ENCODE data around the gene PROK1. TPM values are rescaled to one million over a fixed set of nuclear protein-coding genes. Genes with fewer than 3 reads are reported as not detected.

Gene PROK1
- total and polyA plus RNA-seq, 2 donors (not counting 1 experiment from before 2014, with no cell fraction given) = not detected

- Mint-ChIP-seq H3K4me1 (no peaks in the 10 kb centered on the region), H3K4me3 (no peak overlapping the region), H3K9me3 (ENCODE audit: insufficient read depth) (no peaks in the 10 kb centered on the region), H3K27me3 (peaks cover 38% of the 10 kb centered on the region), H3K27ac (no peak overlapping the region)
- ATAC-seq (ENCODE audit: low read depth) = no peak
- Histone ChIP-seq H4K20me1 (ENCODE audit: control insufficient read depth, insufficient read depth, low read length, poor library complexity, severe bottlenecking) (no peaks in the 10 kb centered on the region), H3K4me3 (ENCODE audit: control extremely low read depth in 1 of 5, extremely low read depth in 1 of 5, insufficient read depth in 1 of 5, low read depth in 2 of 5, low read length in 4 of 5) (no peak overlapping the region), H2AFZ (ENCODE audit: insufficient read depth, low read depth, low read length, poor library complexity, severe bottlenecking) (no peak overlapping the region), H3K36me3 (replicated peaks in 1 of 2; ENCODE audit: control extremely low read depth in 1 of 2, control insufficient read depth in 1 of 2, extremely low read depth in 1 of 2, insufficient read depth in 2 of 2, low read length in 1 of 2) (no peaks in the 10 kb centered on the region), H3K9ac (ENCODE audit: low read length) (no peak overlapping the region), H3K4me1 (ENCODE audit: control insufficient read depth in 2 of 2, insufficient read depth in 2 of 2, low read length in 2 of 2) (no peaks in the 10 kb centered on the region), H3K4me2 (replicated peaks; ENCODE audit: low read depth, low read length, poor library complexity, severe bottlenecking) (no peak overlapping the region), H3K79me2 (ENCODE audit: control insufficient read depth, insufficient read depth, low read length) (no peaks in the 10 kb centered on the region), H3K27me3 (replicated peaks in 1 of 4; ENCODE audit: control extremely low read depth in 1 of 4, control insufficient read depth in 3 of 4, insufficient read depth in 4 of 4, low read length in 3 of 4) (peaks cover 0 to 13% (median 4%) of the 10 kb centered on the region in 4 experiments), H3K27ac (ENCODE audit: low read length in 2 of 2) (no peak overlapping the region), H3K9me3 (ENCODE audit: control extremely low read depth in 1 of 3, control insufficient read depth in 2 of 3, insufficient read depth in 1 of 3, low read length in 2 of 3) (no peaks in the 10 kb centered on the region)
- 50% methylated on average over 13 of the region's 18 CpGs for WGBS (ENCODE audit: insufficient coverage)
- ChIA-PET POLR2A (no interaction called here), CTCF (interaction anchor here (1.6 to 3.6 kb wide), 2 partner anchors 14 to 22 kb away, joined by 3 to 11 read pairs; no protein-coding TSS in a partner anchor)
- no peak for DNase-seq
- intact Hi-C loops (cut with micrococcal nuclease) = no loop called here
- TF ChIP-seq CTCF (IDR thresholded peaks at IDR 0.05) = no peak
- no peak for TF ChIP-seq EZH2 (IDR thresholded peaks at IDR 0.05; ENCODE audit: borderline replicate concordance, insufficient read depth, low read depth, low read length, poor library complexity, severe bottlenecking)
Observed at GRCh38 chr1:110482662-110483307, 31.8 kb downstream of the PROK1 start.

- intact Hi-C loops (cut with micrococcal nuclease) = no loop called here
- Histone ChIP-seq H3K27me3 (replicated peaks in 1 of 4; ENCODE audit: control extremely low read depth in 1 of 4, control insufficient read depth in 3 of 4, insufficient read depth in 4 of 4, low read length in 3 of 4) (peaks cover 0 to 13% (median 4%) of the 10 kb centered on the region in 4 experiments), H2AFZ (ENCODE audit: insufficient read depth, low read depth, low read length, poor library complexity, severe bottlenecking) (no peak overlapping the region), H3K79me2 (ENCODE audit: control insufficient read depth, insufficient read depth, low read length) (no peaks in the 10 kb centered on the region), H3K4me2 (replicated peaks; ENCODE audit: low read depth, low read length, poor library complexity, severe bottlenecking) (no peak overlapping the region), H3K9ac (ENCODE audit: low read length) (no peak overlapping the region), H3K4me3 (ENCODE audit: control extremely low read depth in 1 of 5, extremely low read depth in 1 of 5, insufficient read depth in 1 of 5, low read depth in 2 of 5, low read length in 4 of 5) (no peak overlapping the region), H3K36me3 (replicated peaks in 1 of 2; ENCODE audit: control extremely low read depth in 1 of 2, control insufficient read depth in 1 of 2, extremely low read depth in 1 of 2, insufficient read depth in 2 of 2, low read length in 1 of 2) (no peaks in the 10 kb centered on the region), H3K27ac (ENCODE audit: low read length in 2 of 2) (no peak overlapping the region), H3K9me3 (ENCODE audit: control extremely low read depth in 1 of 3, control insufficient read depth in 2 of 3, insufficient read depth in 1 of 3, low read length in 2 of 3) (no peaks in the 10 kb centered on the region), H3K4me1 (ENCODE audit: control insufficient read depth in 2 of 2, insufficient read depth in 2 of 2, low read length in 2 of 2) (no peaks in the 10 kb centered on the region), H4K20me1 (ENCODE audit: control insufficient read depth, insufficient read depth, low read length, poor library complexity, severe bottlenecking) (no peaks in the 10 kb centered on the region)
- DNase-seq (no peak), ATAC-seq (ENCODE audit: low read depth) (no peak)
- no peaks in the 10 kb centered on the region for H3K9me3 Mint-ChIP-seq (ENCODE audit: insufficient read depth)
- peaks cover 38% of the 10 kb centered on the region for H3K27me3 Mint-ChIP-seq
- ChIA-PET POLR2A (no interaction called here), CTCF (interaction anchor here (1.5 kb wide), 1 partner anchor 13 kb away, joined by 4 read pairs; no protein-coding TSS in a partner anchor)
- H3K4me1 Mint-ChIP-seq = no peaks in the 10 kb centered on the region
- TF ChIP-seq CTCF (IDR thresholded peaks at IDR 0.05) (no peak), EZH2 (IDR thresholded peaks at IDR 0.05; ENCODE audit: borderline replicate concordance, insufficient read depth, low read depth, low read length, poor library complexity, severe bottlenecking) (no peak)
- no peak overlapping the region for H3K4me3 Mint-ChIP-seq
- H3K27ac Mint-ChIP-seq = no peak overlapping the region
- WGBS (ENCODE audit: insufficient coverage) = 98% methylated on average over 7 of the region's 9 CpGs
Observed at GRCh38 chr1:110483308-110483685, 32.3 kb downstream of the PROK1 start.

Data from B cell (primary cell).